Measurements from ENCODE around the gene COL17A1.

The COL17A1 gene

DNA sequence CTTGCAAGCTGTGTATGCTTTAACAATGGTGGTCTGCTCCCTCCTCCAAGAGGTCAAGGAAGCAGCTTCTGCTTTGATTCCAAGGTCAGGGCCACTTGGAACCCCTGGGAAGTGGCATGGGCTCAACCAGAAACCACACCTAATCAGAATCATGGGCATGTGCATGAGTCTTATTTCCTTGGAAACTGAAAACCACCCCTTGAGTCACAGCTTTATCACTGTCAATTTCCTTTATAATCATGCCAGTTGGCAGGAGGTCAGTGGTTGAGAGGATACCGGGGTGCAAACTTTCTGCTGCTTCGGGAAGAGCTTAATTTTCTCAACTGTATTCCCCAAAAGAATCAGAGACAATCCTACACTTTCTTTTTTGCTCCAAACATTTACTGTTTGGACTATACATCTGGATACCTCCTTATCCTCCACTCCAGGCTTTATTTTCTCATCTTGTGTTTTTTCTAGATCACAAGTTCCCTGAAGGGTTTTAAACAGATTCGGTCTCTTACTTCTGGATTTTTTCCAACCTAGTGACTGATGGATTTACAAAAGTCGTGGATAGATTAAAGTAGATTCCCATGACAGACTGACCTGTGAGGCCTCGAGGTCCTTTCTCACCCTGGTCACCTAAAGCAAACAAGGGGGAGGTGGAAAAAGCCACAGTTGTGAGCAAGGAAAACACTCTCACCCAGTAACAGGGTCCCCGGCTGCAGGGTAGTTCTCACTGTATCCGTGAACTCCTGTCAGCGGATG is 36.0 kb downstream of the COL17A1 start:
- no peak for DNase-seq

DNA sequence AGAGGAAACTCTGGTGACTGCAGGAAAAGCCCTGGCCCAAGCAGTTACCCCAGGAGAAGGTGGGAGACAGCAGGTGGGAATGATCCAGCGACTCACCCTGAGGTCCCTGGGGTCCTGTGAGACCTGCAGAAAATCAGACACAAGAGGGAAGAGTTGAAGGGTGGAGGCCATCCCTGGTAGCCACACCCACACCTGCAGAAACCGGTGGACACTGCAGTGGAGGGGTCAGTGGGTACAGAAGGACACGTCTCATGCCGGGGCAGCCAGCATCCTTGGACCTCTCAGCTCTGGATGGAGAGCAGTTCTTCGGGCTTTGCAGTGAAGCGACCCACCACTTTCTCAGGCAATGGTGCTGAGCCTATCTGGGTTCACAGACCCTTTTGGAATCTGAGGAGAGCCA is 39.0 kb downstream of the COL17A1 start:
- no peak for DNase-seq

DNA sequence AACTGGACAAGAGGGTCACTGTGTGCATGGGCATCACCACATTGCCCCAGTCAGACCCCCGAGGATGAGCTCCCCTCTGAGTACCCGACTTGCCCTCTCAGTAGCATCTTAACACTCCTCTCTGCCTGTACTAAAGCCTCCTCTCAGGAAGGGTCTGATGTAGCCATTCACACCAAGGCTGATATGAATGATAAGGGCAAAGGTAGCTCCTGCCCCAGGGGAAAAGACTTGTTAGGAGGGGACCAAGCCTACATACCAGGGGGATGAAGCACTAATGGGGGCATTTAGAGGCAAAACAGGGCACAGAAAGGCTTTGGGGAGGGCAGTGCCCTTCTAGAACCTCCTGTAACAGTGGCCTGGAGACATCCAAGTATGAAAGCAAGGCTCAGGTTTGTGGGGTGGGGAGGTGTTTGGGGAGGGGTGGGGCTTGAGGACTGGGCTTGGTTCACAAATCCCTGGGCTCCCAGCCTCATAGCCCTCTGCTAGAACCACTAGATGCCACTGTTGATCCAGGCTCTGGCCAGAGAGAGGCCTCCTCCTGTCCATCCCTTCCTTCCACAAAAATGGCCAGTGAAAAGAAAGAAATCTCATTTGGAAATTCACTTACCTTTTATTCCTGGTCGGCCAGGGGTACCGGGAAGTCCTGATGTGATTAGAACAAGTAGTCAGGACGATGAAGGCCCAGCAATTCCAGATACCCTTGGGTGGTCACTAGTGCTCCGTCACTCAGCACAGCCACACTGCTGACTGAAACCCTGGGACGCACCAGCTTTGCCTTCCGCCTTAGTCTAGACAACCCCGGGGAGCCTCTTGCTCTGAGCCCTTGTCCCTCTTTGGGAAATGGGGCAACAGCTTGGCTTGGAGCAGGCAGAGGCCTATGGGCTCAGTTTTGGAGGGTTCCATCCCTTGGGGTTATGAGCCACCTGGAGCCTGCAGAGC is 40.3 kb downstream of the COL17A1 start:
- DNase-seq, result peak; percentile 53

DNA sequence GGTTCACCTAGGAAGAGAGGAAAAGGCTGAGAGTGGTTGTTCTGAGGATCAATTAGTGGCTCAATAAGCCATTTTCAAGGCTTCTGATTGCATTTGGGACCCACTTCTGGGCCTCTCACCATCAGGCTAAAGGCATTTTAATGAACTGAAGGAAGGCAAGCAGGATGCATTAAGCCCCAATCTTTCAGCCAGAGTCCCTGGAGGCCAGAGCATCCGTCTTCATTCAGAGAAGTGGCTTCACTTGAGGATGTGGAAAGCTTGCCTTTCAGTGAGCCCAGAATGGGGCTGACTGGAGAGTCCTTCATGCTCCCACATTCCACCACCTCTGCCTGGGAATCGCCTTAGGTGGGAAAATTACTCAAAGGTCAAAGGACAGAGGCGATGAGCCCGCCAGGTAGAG is 41.8 kb downstream of the COL17A1 start:
- DNase-seq, result no peak

GRCh38 chr10:104043185-104043830 is 42.4 kb downstream of the COL17A1 start:
- no peak for DNase-seq

DNA sequence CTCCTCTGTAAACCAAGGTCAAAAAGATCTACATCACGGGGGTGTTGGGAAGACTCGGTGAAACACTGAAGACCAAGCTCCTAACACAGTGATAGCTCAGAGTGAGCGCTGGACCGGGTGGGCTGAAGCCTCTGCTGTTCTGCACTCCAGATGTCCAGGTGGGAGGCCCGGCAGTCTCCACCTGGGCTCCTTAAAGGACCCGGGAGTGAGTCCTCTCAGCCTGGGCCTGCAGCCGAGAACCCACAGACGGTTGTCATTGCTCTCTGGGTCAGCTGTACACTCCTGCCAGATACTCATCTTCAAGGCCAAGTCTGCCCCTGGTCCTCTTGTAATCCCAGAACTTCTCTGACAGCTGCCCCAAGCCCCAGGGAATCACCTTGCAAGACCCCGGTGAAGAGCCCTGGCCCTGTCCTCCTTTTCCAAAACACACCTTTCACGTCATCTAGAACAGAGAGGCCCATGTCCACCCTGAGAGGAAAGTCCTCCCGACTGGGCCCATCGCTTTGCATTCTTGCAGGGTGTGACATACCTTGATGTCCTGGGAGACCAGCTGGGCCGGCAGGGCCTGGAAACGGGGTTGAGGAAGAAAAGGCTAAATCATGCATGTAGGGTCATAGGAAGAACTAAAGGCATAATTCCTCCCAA is 43.7 kb downstream of the COL17A1 start:
- DNase-seq, result no peak

GRCh38 chr10:104040862-104041789 is 44.6 kb downstream of the COL17A1 start:
- no peak for DNase-seq

GRCh38 chr10:104040382-104040781 is 45.3 kb downstream of the COL17A1 start:
- DNase-seq, result no peak

GRCh38 chr10:104038958-104039752 is 46.5 kb downstream of the COL17A1 start:
- no peak for DNase-seq

DNA sequence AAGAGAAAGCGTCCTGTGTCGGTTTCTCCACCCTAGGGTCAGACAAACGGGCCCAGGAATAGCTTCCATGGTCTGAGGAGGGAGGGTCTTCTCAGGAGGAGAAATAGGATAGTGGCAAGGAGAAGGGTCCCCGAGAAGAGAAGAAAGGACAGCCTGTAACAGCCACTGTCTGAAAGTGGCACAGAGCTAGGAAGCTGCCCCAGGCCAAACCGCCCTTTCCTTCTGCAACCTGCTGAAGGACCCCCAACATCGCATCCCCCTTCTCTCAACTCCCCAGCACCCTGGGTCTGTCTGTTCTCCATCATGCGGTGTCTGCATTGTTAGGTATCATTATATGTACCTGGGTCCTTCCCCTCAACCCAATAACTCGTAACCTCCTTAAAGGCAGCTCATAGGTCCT is 47.1 kb downstream of the COL17A1 start:
- no peak for DNase-seq

- no peak for DNase-seq
These were observed 48.3 kb downstream of the COL17A1 start for GRCh38 chr10:104037261-104037951.

DNA sequence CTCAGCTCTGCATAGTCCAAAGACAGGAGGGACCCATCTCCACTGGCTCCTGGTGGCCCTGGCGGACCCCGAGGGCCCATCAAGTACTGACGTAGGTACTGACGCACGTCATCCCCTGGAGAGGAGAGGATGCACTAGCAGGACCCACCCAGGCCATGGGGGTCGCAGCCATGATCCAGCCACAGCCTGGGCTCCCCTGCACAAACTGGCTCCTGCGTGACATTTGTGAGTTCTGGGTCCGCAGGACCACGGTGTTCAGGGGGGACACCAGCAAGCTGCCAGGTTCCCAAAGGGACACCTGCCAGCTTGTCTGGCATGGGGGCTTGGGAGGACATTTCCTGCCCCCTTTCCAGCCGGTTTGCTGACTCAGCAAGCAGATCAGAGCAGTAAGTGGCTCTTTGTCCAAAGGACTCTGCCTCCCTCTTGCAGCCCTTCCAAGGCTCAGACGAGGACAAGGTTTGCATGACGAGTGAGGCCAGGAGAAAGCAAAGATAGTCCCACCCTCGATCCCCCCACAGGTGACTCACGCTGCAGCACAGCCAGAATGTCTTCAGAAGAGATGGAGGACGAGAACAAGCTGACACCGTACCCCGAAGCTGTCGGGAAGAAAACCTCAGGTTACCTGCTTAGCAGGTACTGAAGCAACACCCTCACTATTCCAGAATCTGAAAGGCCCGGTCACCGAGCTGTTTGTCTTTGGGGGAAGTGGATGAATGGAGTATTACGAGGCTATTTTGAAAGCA is 49.0 kb downstream of the COL17A1 start:
- DNase-seq, result no peak

DNA sequence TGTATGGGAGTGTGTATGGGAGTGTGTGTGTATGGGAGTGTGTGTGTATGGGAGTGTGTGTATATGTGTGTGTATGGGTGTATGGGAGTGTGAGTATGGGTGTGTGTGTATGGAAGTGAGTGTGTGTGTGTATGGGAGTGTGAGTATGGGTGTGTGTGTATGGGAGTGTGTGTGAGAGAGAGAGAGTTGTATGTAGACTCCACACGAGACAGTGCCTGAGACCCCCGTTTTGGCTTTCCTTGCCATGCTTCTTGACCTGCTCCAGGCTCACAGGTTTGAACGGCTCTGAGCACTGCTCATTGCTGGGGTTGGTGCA is 49.7 kb downstream of the COL17A1 start:
- no peak for DNase-seq

GRCh38 chr10:104035194-104036068 is 50.2 kb downstream of the COL17A1 start:
- no peak for DNase-seq

DNA sequence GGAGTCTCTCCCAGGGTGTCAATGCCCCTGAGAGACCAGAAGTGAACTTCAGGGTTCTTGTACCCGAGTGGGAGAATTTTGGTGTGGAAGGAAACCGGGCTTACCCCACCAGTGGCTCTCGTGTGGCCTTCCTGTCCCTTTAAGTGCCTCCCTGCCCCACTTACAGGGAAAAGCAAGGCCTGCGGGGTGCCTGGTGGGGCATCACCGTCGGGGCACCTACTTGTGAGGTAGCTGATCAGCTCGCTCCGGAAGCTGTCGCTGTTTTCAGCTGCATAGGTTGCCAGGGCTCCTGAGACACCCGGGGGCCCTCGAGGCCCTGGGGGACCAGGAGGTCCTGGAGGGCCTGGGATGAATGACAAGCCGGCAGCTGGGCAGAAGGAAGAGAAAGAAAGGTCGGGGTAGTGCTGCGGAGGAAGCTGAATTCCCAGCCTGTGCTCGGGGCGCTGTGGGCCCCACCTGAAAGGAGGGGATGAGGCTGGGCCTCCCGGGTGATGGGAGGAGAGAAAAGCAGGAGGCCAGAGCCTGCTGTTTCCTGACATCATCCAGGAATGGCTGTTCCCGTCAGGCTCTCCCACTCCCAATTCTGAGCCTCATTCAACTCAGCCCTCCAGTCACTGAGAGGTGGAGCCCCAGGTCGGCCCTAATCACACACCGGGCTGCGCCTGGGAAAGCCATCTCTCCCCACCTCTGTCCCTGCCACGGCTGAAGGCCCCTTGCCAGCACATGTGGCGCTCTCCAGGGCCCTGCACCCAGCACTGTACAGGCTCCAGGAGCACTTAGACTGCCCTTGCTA is 51.1 kb downstream of the COL17A1 start:
- no peak for DNase-seq

DNA sequence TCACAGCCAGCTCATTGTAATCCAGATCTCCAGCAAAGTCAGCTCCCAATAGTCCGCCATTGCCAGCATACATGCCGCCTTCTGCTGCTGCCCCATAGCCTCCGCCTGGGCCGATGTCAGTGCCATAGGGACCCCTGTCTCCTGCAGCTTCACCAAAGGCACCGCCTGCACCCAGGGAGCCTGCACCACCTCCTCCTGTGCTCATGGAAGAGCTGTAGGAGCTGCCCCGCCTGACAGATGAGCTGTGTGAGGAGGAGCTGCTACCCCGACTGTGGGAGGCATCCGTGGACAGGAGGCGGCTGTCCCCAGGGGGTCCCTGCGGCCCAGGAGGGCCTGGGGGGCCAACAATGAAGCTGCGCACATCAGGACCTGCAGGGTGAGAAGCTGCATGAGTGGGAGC is 51.7 kb downstream of the COL17A1 start:
- no peak for DNase-seq

- no peak for DNase-seq
These were observed 52.2 kb downstream of the COL17A1 start for GRCh38 chr10:104033401-104033930.

All from right hindlimb (tissue), 1 donor.